Right atrium auricular region (tissue), 2 donors: ENCODE results near the gene UNC13A. TPM values are rescaled to one million over a fixed set of nuclear protein-coding genes. Genes with fewer than 3 reads are reported as not detected.

Experiments used
- DNase-seq: peaks from one replicate; pipeline ENCODE4 v3.0.0-alpha.2; 2019; ENCODE audit warnings: low spot score
- H3K27ac ChIP-seq, 2 donors: fragments of 200-600 bp; sonication (generic); 1 replicate in 1 of 2; 2 replicates in 1 of 2; pipeline ENCODE4 v1.5.1; 2016 to 2019
- H3K27me3 ChIP-seq, 2 donors: fragments of 200-600 bp; sonication (generic); one replicate each; pipeline versions ENCODE4 v1.5.1 to v1.6.0; 2017 to 2019
- H3K36me3 ChIP-seq: fragments of 200-600 bp; sonication (generic); one replicate; pipeline ENCODE4 v1.5.1; 2016
- H3K4me1 ChIP-seq, 2 donors: fragments of 200-600 bp; sonication (generic); one replicate each; pipeline versions ENCODE4 v1.5.1 to v1.6.0; 2017 to 2019
- H3K4me3 ChIP-seq, 2 donors: fragments of 200-600 bp; sonication (generic); 1 replicate in 1 of 2; 2 replicates in 1 of 2; pipeline ENCODE4 v1.5.1; 2017 to 2019; ENCODE audit warnings: mild to moderate bottlenecking in 1 of 2, moderate library complexity in 1 of 2
- H3K9me3 ChIP-seq, 2 donors: fragments of 200-600 bp; sonication (generic); one replicate each; pipeline ENCODE4 v1.5.1; 2019
- total RNA-seq, 2 donors: library from RNA; depleted of rRNA; stranded (reverse); fragments of >200 nt; gene quantifications; one replicate each; pipeline ENCODE4 v1.1.0, GENCODE V29; 2016
- TF ChIP-seq, protein P1 (sequence below), 2 donors: fragments of 200-600 bp; sonication (generic); IDR thresholded peaks; one replicate each; pipeline ENCODE4 v1.5.1; 2019; ENCODE audit warnings: antibody characterized with exemption in 2 of 2

Gene UNC13A
- total RNA-seq, 2 donors from 2014 or later, result 0.08 TPM; not detected in 1

- Histone ChIP-seq H3K4me1 (peaks cover 0 to 47% of the 10 kb centered on the region in 2 donors), H3K9me3 (no peaks in the 10 kb centered on the region), H3K4me3 (peak within 1 kb of the TSS; percentile 89 to 90), H3K27ac (peak within 1 kb of the TSS; percentile 52 to 69), H3K27me3 (no peaks in the 10 kb centered on the region), H3K36me3 (peaks cover 4% of the 10 kb centered on the region)
- no peak for DNase-seq
- TF ChIP-seq, protein P1, sequence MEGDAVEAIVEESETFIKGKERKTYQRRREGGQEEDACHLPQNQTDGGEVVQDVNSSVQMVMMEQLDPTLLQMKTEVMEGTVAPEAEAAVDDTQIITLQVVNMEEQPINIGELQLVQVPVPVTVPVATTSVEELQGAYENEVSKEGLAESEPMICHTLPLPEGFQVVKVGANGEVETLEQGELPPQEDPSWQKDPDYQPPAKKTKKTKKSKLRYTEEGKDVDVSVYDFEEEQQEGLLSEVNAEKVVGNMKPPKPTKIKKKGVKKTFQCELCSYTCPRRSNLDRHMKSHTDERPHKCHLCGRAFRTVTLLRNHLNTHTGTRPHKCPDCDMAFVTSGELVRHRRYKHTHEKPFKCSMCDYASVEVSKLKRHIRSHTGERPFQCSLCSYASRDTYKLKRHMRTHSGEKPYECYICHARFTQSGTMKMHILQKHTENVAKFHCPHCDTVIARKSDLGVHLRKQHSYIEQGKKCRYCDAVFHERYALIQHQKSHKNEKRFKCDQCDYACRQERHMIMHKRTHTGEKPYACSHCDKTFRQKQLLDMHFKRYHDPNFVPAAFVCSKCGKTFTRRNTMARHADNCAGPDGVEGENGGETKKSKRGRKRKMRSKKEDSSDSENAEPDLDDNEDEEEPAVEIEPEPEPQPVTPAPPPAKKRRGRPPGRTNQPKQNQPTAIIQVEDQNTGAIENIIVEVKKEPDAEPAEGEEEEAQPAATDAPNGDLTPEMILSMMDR (IDR thresholded peaks at IDR 0.05), result no peak
Measured at GRCh38 chr19:17718947-17719711, 31.0 kb upstream of the UNC13A start, which contains the start of gene MAP1S. MAP1S (plus strand) TSS chr19:17719480; CDS start chr19:17719503, 23 bp downstream.

GRCh38 chr19:17718550-17718946 is 30.4 kb upstream of the UNC13A start:
- DNase-seq, result no peak
- Histone ChIP-seq H3K36me3 (no peaks in the 10 kb centered on the region), H3K4me3 (no peak overlapping the region), H3K4me1 (peaks cover 0 to 47% of the 10 kb centered on the region in 2 donors), H3K9me3 (no peaks in the 10 kb centered on the region), H3K27ac (no peak overlapping the region), H3K27me3 (no peaks in the 10 kb centered on the region)
- TF ChIP-seq, protein P1 (IDR thresholded peaks at IDR 0.05), result no peak

- no peak overlapping the region for H3K4me3 ChIP-seq
- no peak for DNase-seq
- H3K36me3 ChIP-seq, result no peaks in the 10 kb centered on the region
- H3K9me3 ChIP-seq, result no peaks in the 10 kb centered on the region
- H3K27ac ChIP-seq, result no peak overlapping the region
- no peaks in the 10 kb centered on the region for H3K27me3 ChIP-seq
- TF ChIP-seq, protein P1 (IDR thresholded peaks at IDR 0.05), result no peak
- peaks cover 0 to 35% of the 10 kb centered on the region in 2 donors for H3K4me1 ChIP-seq
Measured at GRCh38 chr19:17716309-17716929, 28.3 kb upstream of the UNC13A start.

DNA sequence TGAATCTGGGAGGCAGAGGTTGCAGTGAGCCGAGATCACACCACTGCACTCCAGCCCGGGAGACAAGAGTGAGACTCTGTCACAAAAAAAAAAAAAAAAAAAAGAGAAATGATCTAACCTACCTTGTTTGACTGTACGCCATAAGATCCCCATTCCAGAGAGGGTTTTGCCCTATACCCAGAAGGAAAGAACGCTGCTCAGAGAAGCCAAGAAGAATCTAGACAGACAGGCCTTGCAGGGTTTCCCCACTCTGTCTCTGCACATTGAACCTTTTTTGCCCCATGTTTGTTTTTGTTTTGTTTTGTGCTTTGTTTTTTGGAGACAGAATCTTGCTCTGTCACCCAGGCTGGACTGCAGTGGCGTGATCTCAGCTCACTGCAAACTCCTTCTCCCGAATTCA is 23.7 kb upstream of the UNC13A start:
- no peak overlapping the region for H3K27ac ChIP-seq
- no peaks in the 10 kb centered on the region for H3K27me3 ChIP-seq
- TF ChIP-seq, protein P1 (IDR thresholded peaks at IDR 0.05), result no peak
- H3K4me3 ChIP-seq, result no peak overlapping the region
- H3K9me3 ChIP-seq, result no peaks in the 10 kb centered on the region
- H3K36me3 ChIP-seq, result no peaks in the 10 kb centered on the region
- DNase-seq, result no peak
- no peaks in the 10 kb centered on the region for H3K4me1 ChIP-seq

DNA sequence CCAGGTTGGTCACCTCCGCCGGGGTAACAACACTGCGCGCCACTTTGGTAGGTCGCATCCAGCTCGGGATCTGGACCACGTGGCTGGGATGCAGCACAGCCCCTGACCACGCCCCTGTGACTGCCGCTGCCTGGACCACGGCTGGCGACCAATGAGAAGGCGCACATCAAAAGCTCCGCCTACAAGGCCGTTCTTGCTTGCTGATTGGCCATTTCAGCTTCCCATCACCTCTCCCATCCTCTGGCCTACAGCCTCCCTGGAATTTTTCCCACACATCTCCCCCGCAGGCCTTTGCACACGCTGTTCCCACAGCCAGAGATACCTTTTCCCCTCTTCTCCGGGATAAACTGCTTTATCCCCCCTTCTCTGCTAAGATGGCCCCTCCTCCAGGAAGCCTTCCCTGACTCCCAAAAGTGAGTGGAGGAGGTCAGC is 18.6 kb upstream of the UNC13A start:
- TF ChIP-seq, protein P1 (IDR thresholded peaks at IDR 0.05), result no peak
- no peaks in the 10 kb centered on the region for H3K9me3 ChIP-seq

More for the DNA sequence above, 18.6 kb upstream of the UNC13A start:
- H3K4me1 ChIP-seq, result no peaks in the 10 kb centered on the region
- H3K4me3 ChIP-seq, result no peak overlapping the region
- DNase-seq, result no peak
- no peaks in the 10 kb centered on the region for H3K36me3 ChIP-seq
- no peak overlapping the region for H3K27ac ChIP-seq
- no peaks in the 10 kb centered on the region for H3K27me3 ChIP-seq
